HG03039 (cell line): ENCODE data around the gene CAPN3.

ENCODE experiments used
- ATAC-seq: cut with Tn5 transposase; IDR thresholded peaks from one replicate; pipeline ENCODE4 v1.9.1; 2021; ENCODE audit warnings: mild to moderate bottlenecking, moderate library complexity; ENCODE audit not compliant: unreplicated experiment

The CAPN3 gene

DNA sequence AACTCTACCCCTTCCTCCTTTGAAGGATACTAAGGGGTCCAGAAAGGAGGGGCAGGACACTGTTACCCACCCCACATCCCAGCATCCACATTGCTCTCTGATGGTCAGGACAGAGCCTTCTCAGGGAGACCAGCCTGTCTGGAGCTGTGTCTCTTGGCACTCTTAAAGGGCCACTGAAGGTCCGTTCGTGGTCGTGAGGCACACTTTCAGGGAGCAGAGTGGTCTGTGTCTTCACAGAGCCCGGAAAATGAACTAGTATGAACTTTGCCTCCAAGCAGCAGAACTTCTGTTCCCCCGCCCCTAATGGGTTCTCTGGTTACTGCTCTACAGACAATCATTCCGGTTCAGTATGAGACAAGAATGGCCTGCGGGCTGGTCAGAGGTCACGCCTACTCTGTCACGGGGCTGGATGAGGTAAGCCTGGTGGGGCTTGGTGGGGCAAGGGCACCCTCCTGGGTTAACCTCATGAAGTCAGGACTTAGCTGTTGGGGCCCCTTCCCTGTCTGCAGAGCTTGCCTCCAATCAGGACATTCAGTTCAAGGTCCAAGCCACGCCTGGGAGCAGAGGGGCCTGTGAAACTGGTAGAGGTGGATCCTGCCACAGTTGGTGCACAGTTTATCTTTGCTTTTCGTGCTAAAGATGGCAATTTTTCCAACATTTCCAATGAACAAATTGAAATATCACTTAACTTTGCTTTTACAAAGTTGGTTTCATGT is 33.2 kb downstream of the CAPN3 start:
- no peak for ATAC-seq

DNA sequence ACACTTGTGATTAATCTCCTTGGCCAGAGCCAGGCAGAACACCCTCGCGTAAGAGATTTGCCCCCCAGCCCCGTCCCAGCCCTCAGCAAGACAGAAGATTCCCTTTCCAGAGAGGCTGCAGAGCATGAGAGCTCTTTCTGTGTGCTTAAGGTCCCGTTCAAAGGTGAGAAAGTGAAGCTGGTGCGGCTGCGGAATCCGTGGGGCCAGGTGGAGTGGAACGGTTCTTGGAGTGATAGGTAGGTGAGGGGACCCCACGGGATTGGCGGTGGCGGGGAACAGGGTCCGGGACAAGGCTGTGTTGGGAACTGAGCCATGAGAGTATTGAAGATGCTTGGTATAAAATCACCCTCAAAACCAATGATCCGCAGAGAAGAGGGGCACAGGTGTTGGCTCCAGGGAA is 34.8 kb downstream of the CAPN3 start:
- no peak for ATAC-seq

DNA sequence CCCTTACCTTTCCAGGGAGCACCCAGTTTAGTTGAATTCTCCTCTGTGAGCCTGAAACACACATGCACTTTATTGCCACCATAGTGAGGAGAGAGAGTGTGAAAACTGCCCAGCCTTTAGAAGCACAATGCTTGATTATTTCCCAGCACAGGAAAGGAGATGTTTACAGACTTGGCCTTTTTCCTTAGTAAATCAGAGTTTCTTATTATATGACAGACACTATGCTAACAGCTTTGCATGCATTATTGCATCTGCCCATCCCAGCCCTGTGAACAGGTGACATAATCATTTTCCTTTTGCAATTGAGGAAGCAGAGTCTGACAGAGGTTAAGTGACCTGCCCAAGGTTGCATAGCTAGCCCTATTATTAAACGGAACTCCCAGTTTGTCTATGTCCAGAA is 36.5 kb downstream of the CAPN3 start:
- ATAC-seq: no peak

DNA sequence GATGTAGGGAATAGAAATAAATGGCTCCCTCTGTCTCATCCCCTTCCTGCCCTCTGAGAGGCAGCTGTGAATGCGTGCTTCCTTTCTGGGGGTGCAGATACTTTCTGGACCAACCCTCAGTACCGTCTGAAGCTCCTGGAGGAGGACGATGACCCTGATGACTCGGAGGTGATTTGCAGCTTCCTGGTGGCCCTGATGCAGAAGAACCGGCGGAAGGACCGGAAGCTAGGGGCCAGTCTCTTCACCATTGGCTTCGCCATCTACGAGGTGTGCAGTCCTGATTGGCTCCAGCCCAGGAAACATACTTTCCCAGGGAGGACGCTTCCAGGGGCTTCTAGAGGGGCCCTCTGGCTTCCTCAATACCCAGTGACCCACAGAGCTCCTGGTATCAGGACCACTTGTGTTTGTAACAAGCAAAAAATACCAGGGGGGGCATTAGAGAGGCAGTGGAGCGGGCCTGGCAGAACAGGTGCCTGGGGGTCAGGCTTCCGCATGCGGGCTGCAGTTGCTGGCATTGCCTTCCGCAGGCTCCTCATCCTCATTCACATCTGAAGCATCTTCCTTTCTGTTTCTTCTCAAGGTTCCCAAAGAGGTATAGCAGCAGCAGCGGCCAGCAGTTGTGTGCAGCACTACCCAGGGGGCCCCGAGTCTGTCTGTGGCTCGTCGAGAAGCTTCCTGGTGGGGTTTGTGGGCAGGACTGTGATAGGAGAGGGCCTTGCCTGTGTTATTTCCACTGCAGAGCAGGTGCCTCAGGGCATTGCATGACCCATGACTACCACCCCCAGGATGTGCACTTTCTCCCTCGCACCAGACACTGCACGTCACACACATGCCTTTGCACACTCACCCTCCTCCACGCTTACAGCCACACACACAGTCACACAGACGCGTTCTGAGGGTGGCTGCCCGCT is 42.5 kb downstream of the CAPN3 start:
- no peak for ATAC-seq

DNA sequence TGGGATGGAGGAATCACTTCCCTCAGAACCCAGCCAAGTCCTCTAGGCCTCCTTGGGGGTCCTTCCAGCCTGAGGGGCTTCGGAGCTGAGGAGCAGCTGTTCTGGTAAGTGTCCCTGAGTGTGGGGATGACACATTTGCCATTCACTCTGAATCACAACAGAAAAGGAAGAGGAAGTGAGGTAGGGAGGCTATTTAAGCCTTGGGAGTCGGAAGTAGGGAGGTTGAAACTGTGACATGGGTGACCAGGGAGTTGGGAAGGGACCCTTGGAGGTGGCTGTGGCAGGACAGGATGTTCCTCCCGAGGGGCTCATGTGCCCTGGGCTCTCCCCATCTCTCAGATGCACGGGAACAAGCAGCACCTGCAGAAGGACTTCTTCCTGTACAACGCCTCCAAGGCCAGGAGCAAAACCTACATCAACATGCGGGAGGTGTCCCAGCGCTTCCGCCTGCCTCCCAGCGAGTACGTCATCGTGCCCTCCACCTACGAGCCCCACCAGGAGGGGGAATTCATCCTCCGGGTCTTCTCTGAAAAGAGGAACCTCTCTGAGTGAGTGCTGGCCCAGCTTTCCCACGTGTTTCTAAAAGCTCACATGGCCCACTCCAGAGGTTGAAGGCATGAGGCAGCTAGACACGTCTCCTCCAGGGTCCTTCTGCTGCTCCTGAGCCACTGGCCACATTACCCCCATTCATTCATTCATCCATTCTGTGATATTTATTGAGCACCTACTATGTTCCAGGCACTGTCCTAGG is 43.3 kb downstream of the CAPN3 start:
- ATAC-seq: no peak

DNA sequence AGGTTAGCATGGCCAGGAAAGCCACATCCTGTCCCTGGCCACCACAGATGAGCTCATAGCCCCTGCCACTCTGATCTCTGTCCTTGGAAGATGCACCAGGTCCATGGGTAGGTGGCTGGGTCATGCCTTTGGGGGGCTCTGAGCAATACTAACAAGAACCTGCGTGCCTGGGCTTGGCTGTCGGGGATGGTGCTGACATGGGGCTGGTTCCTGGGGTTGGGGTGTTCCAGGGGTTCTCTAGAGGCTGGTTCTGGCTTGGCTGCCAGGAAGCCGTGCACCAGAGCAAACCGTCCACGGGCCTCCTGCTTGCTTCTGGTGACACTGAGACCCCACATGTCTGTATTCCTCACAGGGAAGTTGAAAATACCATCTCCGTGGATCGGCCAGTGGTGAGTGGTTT is 44.1 kb downstream of the CAPN3 start:
- ATAC-seq: no peak

DNA sequence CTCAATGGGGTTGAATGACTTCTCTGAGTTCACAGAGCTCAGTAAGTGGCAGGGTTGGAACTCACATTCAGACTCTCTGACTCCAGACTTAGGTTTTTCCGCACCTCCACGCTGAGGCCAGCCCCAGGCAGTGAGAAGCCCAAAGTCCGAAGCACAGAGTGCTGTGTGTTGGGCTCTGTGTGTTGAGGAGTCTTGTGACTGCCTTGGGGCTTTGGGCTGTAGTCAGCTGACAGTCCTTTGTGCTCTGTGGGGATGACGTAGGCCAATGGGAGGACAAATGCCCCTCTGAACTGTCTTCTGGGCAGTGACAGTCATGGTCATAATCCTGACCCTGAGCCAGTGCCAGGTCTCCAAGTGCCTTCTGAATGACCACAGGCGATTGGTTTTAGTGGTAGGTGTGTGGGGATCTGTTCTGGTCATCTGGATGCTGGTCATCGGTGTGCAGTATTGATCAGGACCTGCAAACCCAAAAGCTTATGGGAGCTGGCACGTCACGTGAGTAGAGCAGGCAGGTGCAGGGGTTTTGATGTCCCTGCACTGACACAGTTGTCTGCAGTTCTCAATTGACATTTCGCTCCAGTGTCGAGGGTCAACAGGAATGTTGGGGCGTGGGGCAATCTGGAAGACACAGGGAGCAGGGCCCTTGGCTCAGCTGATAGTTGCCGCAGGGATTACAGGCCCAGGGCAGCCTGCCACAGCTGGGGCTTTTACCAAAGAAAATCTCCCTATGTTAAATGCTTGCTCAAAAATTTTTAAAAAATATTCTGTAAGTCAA is 45.3 kb downstream of the CAPN3 start:
- no peak for ATAC-seq

DNA sequence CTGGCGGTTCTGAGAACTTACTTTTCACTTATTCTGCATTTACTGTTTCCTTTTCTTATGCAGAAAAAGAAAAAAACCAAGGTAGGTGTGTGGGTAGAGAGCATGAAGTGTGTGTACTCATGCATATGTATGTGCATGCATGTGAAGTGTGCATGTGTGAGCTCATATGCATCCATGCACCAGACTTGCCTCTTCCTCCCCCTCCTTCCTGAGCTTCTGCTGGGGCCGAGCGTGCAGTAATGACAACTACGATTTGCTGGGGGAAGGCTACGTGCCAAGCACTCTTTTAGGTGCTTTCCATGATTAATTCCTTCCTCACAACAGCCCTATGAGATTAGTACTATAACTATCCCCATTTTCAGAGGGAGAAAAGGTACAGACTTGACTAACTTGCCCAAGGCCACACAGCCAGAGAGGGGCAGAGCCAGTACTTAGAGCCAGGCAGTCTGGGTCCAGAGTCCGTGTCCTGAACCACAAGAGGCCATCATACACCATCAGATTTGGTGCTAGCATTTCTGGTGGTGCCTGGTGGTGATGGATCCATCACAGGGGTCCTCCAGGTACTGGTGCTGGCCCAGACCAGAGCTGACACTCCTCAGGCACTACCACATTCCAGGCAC is 46.7 kb downstream of the CAPN3 start:
- ATAC-seq: no peak

DNA sequence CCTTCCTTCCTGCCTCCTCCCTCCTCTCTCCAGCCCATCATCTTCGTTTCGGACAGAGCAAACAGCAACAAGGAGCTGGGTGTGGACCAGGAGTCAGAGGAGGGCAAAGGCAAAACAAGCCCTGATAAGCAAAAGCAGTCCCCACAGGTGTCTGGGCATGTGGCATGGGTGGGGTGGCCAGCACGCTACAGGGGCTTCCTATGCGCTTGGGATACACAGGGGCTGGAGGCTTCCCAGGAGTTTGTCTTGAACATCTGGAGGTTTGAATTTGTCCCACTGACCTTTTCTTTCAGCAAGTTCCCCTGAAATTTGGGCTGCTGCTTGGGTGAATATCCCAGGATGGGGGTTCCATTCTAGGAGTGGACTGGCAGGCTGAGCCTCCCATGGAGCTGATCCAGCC is 48.9 kb downstream of the CAPN3 start:
- no peak for ATAC-seq

DNA sequence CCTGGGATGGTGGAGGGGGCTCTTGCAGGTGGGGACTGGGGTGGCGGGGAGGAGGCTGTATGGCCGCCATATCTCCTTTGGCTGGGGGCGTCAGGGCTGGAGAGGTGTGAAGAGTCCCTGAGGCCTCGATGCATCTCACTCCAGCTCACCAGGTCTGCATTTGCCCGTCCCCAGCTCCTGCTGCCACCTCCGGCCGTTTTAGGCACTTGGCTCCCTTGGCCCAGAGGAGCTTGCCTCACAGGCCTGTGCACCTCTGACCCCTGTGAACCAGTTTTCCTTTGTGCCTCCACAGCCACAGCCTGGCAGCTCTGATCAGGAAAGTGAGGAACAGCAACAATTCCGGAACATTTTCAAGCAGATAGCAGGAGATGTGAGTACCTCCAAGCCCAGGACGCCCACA is 49.7 kb downstream of the CAPN3 start:
- ATAC-seq: no peak

DNA sequence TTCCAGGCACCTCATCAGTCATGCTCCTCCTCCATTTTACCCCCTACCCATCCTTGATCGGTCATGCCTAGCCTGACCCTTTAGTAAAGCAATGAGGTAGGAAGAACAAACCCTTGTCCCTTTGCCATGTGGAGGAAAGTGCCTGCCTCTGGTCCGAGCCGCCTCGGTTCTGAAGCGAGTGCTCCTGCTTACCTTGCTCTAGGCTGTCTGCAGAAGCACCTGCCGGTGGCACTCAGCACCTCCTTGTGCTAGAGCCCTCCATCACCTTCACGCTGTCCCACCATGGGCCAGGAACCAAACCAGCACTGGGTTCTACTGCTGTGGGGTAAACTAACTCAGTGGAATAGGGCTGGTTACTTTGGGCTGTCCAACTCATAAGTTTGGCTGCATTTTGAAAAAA is 52.6 kb downstream of the CAPN3 start:
- ATAC-seq: no peak

DNA sequence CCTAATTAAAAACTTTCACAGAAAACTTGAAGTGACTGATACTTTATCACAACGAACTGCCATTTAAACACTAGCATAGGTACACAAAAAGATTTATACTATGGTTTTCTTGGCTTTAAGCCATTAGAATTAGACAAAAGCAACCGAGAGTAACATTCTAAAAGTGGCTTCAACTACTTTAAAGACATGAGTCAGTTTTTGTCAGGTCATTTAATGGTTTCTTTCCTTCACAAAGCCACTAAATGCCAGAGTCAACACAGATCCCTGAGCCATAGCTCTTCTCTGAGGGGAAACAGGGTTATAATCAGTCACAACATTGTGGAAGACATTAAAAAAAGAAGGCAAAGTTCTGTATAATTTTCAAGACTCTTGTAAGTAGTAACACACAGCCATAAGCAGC is 54.6 kb downstream of the CAPN3 start:
- no peak for ATAC-seq

DNA sequence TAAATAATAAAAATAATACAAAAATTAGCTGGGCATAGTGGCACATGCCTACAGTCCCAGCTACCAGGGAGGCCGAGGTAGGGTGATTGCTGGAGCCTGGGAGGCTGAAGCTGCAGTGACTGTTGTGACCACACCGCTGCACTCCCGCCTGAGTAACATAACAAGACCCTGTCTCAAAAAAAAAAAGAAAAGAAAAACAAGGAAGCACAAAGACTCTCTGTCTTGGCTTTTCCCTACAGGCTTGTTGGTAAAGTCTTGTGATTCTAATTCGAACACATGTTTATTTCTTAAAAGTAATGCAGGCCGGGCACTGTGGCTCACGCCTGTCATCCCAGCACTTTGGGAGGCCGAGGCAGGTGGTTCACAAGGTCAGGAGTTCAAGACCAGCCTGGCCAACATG is 60.1 kb downstream of the CAPN3 start:
- no peak for ATAC-seq

DNA sequence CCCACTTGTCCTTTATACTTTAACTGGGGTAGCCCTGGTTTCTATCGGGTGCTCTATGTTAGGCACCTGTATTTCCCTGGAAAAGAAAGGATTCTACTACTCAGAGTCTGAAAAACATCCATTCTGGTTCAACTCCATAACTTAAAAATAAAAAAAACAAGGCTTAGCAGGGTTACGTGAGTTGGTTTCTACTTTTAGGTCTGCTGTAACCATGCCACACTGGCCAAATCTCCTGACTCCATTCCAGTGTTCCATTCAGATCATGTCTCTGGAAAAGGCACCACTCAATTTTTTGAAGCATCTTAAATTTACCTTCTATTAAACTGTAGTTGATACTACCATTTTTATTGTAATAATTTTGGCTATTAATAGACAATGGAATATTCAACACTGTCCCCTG is 62.1 kb downstream of the CAPN3 start:
- no peak for ATAC-seq

DNA sequence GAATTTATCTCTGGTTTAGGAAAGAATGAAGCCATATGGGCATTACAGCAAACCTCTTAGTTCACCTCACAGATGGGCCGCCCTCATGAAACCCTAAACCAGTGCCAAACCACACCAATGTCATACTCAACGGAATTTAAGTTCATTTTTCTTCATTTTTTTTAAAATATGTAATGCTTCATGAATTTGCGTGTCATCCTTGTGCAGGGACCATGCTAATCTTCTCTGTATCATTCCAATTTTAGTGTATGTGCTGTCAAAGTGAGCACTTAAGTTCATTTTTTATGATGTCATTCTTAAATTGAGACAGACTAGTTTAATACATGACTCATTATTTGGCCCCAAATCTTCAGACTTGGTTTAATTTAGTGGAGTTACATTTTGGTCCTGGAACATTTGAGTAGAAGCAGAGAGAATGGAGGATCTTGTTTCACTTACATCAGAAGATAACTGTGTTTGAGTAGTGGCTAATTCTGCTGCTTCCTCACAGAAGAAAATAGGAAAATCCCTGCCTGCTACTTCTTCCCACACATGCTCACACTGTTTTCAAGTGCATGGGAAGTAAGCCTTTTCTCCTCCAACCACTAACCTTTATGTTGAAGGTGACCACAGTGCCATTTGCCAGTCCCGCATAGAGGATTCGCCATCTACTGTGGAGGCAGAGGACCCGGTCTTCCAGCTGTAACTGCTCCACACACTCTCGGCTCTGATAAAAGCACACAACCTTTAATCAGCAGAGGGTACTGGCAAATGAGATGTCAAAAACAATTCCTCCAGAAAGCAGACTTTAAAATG is 68.3 kb downstream of the CAPN3 start:
- ATAC-seq: no peak

DNA sequence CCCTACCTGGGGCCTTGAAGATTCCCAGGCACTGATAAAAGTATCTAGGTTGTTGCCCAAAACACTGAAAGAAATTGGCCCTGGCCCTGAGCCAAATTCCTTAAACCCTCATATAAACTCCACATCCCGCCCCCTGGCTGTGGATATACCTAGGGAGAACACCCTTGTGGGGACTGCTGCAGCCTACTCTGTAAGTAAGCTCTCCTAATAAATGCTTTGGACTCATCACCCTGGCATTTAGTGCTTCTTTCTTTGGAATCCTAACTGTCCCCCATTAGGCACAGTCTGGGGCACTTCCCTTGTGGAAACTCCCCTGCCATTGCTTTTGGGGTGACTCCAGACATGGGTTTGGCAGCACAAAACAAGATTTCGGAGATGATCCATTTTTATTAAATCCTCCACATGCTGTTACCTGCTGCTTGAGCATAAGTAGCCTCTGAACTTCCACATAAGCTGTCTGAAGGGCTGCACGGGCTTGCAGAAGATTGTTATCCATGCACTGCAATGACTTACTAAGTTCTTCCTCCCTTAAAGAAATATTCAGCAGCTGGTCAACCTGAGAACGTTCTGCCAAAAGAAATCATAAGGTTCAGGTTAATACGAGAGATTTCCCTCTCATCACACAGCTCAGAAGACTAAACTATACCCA is 85.2 kb downstream of the CAPN3 start:
- ATAC-seq: no peak

DNA sequence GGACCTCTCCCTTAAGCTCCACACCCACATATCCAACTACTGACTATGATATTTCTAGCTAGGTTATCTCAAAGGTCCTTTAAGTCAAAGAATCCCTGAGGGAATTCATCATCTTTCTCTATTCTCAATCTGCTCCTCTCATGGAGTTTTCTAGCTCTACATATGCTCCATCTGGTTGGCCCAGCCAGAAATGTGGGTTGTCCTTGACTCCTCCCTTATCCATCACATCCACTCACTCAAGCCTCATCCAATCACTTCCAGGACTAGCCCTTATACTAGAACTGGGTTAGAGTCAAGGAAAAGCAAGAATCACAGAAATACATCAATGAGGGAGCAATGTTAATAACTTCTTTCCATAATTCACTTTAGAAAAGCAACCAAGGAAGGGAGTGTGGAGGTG is 86.2 kb downstream of the CAPN3 start:
- ATAC-seq: no peak

DNA sequence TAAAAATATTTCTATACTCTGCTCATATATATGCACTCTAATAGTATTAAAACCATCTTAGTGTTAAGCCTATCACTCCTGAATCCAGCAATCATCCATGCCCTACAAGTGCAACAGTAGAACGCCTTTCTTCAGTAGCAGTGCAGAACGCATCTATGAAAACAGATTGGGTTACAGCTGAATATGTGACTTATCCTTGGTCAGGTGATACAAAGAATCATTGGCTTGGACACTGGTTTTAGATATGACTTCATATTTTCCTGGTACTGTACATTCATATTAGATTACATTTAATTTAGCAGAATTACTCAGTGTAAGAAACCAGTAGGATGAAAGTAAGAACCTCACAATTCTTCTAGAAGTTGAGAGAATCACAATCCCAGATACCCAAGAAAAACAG is 88.3 kb downstream of the CAPN3 start:
- no peak for ATAC-seq

DNA sequence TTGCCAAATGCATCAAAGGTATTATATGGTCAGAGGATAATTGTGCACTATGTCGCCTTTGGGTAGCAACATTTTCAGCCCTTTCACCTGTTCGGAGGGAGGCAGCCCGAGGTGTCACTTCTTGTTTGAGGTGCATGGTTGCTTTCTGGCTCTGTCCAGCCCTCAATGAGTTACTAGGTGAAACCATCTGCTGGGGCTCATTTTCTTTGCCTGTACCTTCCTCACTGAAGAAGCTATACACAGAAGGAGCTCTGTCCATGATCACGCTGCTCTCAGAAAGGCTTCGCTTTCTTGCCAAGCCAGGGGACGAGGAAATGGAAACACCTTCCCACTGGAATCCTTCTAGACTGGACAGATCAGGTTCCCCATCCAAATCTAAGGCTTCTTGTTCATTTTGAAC is 89.0 kb downstream of the CAPN3 start:
- no peak for ATAC-seq
